Caki2 (cell line): ENCODE data around the gene BCOR. TPM values are rescaled to one million over a fixed set of nuclear protein-coding genes. Genes with fewer than 3 reads are reported as not detected.

ENCODE experiments used
- DNase-seq: peaks from one replicate; pipeline ENCODE4 v3.0.0-alpha.2; 2015; ENCODE audit warnings: low read depth
- in situ Hi-C: cut with HindIII; loops from 2 replicates; pipeline ENCODE4 v1.10.0; 2016; ENCODE audit warnings: low sequenced_read_pairs, low pct_unique_long_range_greater_than_20kb, mixed read lengths
- total RNA-seq: library from RNA; depleted of rRNA; stranded (reverse); fragments of >200 nt; shearing (Covaris generic); gene quantifications from 2 replicates; pipeline ENCODE4 v1.2.3, GENCODE V29; 2014; ENCODE audit warnings: low replicate concordance

BCOR gene
- total RNA-seq, 1 experiment from 2014 or later: 13.9 TPM

GRCh38 chrX:40078489-40079227, 19.1 kb downstream of the BCOR start:
- in situ Hi-C loops: no loop called here
- DNase-seq: no peak

- in situ Hi-C loops: no loop called here
- DNase-seq: no peak
These were observed 19.9 kb downstream of the BCOR start for GRCh38 chrX:40077906-40078305.

DNA sequence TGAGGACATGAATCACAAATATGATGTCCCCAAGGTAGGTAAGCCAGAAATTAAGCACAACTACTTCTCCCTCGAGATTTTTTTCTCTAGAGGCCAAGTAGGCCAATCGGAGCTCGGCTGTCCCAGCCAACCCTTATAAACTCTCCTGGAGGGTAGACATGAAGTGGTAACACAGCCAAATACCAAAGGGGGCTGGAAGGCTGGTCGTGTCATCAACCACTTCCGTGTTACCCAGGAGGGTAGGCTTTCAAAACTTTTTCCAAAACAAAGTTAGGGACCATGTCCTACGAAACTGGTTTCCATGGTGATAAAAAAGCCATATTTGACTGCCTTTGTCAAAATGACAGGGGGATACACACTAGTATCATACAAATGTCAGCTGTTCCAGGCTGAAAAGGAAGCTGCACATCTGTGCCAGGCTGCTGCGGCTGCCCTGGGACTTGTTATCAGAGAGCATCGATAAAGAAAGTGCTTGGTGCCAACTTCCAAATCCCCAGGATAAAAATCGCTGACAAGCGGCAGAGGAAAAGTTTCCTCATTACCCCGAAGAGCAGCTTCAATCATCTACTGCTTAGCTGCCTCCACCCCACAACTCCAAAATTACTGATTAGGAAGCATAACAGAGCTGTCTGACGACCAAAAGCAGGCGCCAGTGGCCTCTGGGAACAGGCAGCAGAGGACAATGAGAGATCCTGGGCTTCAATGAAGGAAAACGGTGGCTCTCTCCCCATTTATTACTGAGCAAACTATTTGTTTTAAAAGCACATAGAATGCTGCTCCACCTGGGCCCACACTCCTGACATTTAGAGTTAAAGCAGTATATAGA, 20.8 kb downstream of the BCOR start:
- in situ Hi-C loops: no loop called here
- DNase-seq: no peak

DNA sequence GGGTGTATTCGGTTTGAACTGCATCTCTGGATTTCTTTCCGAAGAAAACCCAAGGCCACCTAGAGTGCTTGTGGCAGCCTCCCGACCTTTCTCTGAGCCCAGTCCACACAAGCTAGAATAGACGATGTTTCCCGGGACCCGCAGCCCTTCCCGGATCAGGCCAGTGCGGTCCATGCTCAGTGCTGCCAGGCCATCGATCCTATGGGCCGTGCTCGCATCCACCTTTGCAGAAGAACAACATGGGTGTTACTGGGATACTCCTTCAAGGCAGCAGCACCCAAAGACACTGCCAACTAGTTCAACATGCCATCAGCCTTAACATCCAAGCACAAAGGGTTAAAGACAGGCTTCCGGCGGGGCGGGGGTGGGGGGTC, 22.8 kb downstream of the BCOR start:
- DNase-seq: no peak
- in situ Hi-C loops: no loop called here

- in situ Hi-C loops: no loop called here
These were observed 23.4 kb downstream of the BCOR start for GRCh38 chrX:40074080-40074958.

DNA sequence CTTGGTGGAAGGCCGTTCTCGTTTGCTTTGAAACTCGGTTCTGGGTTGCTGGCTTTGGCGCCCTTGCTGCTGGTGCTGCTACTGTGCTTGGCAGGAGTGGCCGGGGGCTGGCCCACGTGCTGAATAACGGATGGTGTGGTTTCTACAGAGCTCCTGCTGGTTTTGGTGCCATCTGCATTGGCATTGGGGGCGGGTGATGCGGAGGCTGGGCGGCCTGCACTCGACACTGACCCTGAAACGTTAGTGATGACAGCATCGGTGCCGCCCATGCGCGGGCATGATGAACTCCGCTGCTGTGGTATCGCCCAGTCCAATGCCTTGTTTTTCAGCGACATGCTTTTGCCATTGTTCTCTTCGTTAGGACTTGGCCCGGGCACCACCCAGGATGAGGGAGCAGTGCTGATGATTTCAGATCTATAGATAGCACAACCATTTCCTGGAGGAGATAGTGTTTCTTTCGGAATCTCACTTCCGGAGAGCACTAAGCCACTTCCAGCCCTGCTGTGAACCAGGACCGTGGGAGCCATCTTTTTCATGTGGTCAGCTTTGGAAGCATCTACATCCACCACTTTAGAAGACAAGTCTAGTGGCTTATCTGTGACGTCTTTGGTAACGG, 24.2 kb downstream of the BCOR start:
- no peak for DNase-seq

More at GRCh38 chrX:40074080-40074958, 23.4 kb downstream of the BCOR start:
- DNase-seq: no peak

GRCh38 chrX:40072246-40072645, 25.5 kb downstream of the BCOR start:
- no peak for DNase-seq
- in situ Hi-C loops: no loop called here

More for the DNA sequence above, 24.2 kb downstream of the BCOR start:
- in situ Hi-C loops: no loop called here

DNA sequence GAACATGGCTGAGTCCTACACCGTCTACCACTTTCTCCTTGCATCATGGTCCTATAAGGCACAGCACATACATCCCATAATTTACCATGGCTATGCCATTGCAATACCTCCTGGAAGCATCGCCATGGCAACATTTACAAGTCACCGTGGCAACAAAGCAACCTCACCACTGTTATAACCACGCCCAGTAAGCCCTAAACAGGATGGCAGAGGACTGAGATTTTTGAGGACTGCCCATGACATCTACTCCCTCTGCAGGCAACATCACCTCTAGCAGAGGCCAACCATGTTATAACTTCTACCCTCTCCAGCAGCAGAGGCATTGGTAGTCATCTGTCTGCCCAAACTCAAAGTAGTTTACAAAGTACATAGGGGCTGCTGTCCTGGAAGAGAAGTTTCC, 29.7 kb downstream of the BCOR start:
- in situ Hi-C loops: no loop called here

GRCh38 chrX:40066700-40067099, 31.1 kb downstream of the BCOR start:
- in situ Hi-C loops: no loop called here
- DNase-seq: no peak

More for the DNA sequence above, 29.7 kb downstream of the BCOR start:
- peak; percentile 3 for DNase-seq

GRCh38 chrX:40065296-40066046, 32.3 kb downstream of the BCOR start:
- in situ Hi-C loops: no loop called here

GRCh38 chrX:40064055-40064597, 33.6 kb downstream of the BCOR start:
- no peak for DNase-seq
- in situ Hi-C loops: no loop called here

More at GRCh38 chrX:40065296-40066046, 32.3 kb downstream of the BCOR start:
- no peak for DNase-seq

GRCh38 chrX:40063555-40063954, 34.2 kb downstream of the BCOR start:
- in situ Hi-C loops: no loop called here
- no peak for DNase-seq

DNA sequence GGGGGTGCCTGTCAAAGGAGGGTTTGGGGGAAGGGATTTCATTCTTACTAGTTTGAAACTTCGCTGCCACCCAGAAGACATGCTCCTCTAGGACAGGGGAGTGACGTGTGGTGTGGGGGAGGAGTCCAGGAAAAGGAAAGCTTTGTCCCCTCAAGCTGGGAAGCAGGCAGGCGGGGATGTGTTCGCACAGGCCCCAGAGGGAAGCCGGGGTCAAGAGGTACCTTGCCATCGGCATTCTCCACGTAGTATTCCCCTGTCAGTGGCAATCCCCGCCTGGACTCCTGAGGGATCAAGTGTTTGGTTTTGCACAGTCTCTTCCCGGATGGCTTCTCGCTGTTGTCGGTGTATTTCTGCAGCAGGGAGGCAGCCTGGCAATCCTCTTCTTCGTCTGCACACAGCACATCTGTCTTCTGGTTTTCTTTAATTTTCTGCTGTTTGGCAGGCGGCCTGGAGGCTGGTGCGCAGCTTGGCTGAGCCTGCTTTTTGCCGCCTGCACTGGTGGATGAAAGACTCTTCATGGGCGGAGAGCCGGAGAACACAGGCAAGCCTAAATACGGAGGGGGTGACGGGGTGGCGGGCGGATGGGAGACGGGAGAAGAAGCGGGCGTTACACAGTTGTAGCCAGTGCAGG, 35.1 kb downstream of the BCOR start:
- in situ Hi-C loops: no loop called here

DNA sequence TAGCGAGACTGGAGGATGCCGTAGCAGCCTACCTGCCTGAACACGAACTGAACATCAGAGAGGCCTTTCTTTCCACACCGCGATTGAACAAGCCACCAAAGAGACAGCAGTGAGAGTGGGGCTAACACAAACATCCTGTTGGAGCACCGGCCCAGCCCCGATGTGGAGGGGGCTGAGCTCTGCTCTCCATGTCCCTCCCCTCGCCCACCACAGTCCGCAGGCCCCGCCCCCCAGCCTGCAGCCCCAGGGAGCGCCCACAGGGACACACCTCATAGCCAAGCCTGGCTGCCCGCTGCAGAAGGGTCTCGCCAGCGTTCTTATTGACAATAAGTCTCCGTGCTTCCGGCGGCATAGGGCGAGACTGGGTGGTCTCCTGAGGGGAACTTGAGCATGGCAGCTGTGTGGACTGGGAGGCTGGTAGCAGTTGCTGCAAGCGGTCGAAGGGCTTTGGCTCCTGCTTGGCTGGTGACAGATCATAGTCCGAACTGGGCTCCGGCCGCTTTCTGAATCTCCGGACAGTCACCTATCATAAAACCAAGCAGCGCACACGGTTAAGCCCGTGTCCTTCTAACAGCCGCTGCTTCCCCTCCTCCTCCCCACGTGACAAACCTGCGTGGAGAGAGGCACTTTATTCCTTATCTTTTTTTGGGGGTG, 35.8 kb downstream of the BCOR start:
- no peak for DNase-seq
- in situ Hi-C loops: no loop called here

More for the DNA sequence above, 35.1 kb downstream of the BCOR start:
- DNase-seq: no peak

DNA sequence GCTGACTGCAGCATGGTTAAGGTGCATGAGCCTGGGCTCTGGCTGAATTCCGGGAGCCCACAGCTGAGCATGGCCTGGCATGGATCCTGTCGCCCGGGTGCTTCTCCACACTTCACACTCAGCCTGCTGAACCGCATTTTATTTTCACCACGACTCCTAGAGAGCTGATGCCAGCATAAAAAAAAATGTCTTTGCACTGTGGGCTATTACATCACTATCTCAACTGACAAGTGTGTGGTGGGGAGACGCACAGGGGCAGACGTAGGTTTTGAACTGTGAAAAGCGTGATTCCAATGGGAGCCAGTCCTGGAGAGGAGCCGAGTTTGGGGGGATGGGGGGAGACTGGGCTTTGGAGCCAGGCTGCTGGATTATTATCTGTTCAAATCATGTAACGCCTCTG, 36.8 kb downstream of the BCOR start:
- in situ Hi-C loops: no loop called here
- DNase-seq: no peak

- no peak for DNase-seq
- in situ Hi-C loops: no loop called here
These were observed 37.4 kb downstream of the BCOR start for GRCh38 chrX:40060356-40060845.
